Left hindlimb (tissue), 1 donor: ENCODE data around the gene TMEM120B.

Source experiments
- DNase-seq: peaks from one replicate; pipeline ENCODE4 v3.0.0-alpha.2; 2018

The TMEM120B gene

GRCh38 chr12:121823101-121823726 lies 110.7 kb downstream of the TMEM120B start:
- DNase-seq = no peak

GRCh38 chr12:121823727-121824115 lies 111.2 kb downstream of the TMEM120B start:
- DNase-seq = no peak

- no peak for DNase-seq
Observed at GRCh38 chr12:121825041-121825523, 112.5 kb downstream of the TMEM120B start.

GRCh38 chr12:121826318-121827150 lies 114.0 kb downstream of the TMEM120B start:
- DNase-seq = no peak

GRCh38 chr12:121827351-121828099 lies 115.0 kb downstream of the TMEM120B start:
- DNase-seq = no peak

- DNase-seq = no peak
Observed at GRCh38 chr12:121828306-121828705, 115.8 kb downstream of the TMEM120B start.

- DNase-seq = no peak
Observed at GRCh38 chr12:121828826-121829225, 116.3 kb downstream of the TMEM120B start.

GRCh38 chr12:121829250-121829918 lies 116.8 kb downstream of the TMEM120B start:
- DNase-seq = no peak

GRCh38 chr12:121830134-121830533 lies 117.6 kb downstream of the TMEM120B start:
- no peak for DNase-seq

- DNase-seq = no peak
Observed at GRCh38 chr12:121830588-121831265, 118.2 kb downstream of the TMEM120B start.
